ENCODE data around the gene MIP.
"Not testable (repeated sequence)": the region's sequence is repeated elsewhere in the genome, so short reads cannot be mapped to it uniquely, and the experiment has no call there.

MIP gene

DNA sequence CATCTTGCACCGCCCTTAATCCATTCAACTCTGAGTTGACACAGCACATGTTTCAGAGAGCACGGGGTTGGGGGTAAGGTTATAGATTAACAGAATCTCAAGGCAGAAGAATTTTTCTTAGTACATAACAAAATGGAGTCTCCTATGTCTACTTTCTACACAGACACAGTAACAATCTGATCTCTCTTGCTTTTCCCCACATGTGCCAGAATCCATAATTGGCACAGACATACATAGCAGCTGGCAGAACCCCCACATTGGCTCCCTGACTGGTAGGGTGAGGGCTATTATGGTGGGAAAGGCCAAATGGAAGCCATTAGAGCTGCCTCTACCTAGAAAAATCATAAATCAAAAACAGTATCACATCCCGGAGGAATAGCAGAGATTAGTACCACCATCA lies 53.3 kb downstream of the MIP start:
- not testable (repeated sequence) for H3K4me1 ChIP-seq (ENCODE audit: control insufficient read depth in 1 of 2, insufficient read depth in 2 of 2, low read length in 2 of 2); H3K27me3 ChIP-seq (ENCODE audit: low read depth, low read length); H3K27ac ChIP-seq (ENCODE audit: low read length); H3K36me3 ChIP-seq (ENCODE audit: control insufficient read depth in 1 of 2, insufficient read depth in 2 of 2, low read length in 2 of 2); H3K9me3 ChIP-seq (ENCODE audit: control insufficient read depth in 1 of 2, low read length in 2 of 2); H3K4me3 ChIP-seq (ENCODE audit: low read depth in 1 of 2, low read length in 2 of 2)

Data from muscle layer of duodenum (tissue), 2 donors.